Omental fat pad (tissue), 4 donors: ENCODE measurements around the gene TBC1D12. TPM values are rescaled to one million over a fixed set of nuclear protein-coding genes. Genes with fewer than 3 reads are reported as not detected.
"Not testable (repeated sequence)": the region's sequence is repeated elsewhere in the genome, so short reads cannot be mapped to it uniquely, and the experiment has no call there.

Experiments
- ATAC-seq: fragments of 150-250 bp; one replicate; pipeline ENCODE4 v1.9.1; 2016; ENCODE audit warnings: mild to moderate bottlenecking, moderate library complexity; ENCODE audit not compliant: low FRiP score
- DNase-seq: peaks from one replicate; pipeline ENCODE4 v3.0.0-alpha.2; 2019; ENCODE audit warnings: low spot score
- CTCF ChIP-seq, 3 donors: fragments of 450-650 bp; IDR thresholded peaks; one replicate each; pipeline ENCODE4 v1.5.1; 2016 to 2017; ENCODE audit warnings: antibody characterized with exemption in 3 of 3, mild to moderate bottlenecking in 3 of 3, moderate library complexity in 2 of 3
- total RNA-seq, 4 donors: library from RNA; depleted of rRNA; stranded (reverse); fragments of >200 nt; gene quantifications; one replicate each; pipeline ENCODE4 v1.1.0, GENCODE V29; 2016

TBC1D12 gene
- total RNA-seq, 4 donors from 2014 or later = 15.5 to 29.5 (median 16.3) TPM

- DNase-seq (no peak), ATAC-seq (no peak)
- no peak for TF ChIP-seq CTCF (IDR thresholded peaks at IDR 0.05)
Observed at GRCh38 chr10:94383530-94383929, 18.8 kb upstream of the TBC1D12 start.

GRCh38 chr10:94385733-94386132, 16.6 kb upstream of the TBC1D12 start:
- not testable (repeated sequence) for DNase-seq, ATAC-seq

GRCh38 chr10:94392117-94392516, 10.2 kb upstream of the TBC1D12 start:
- not testable (repeated sequence) for ATAC-seq, DNase-seq

- DNase-seq = no peak
- ATAC-seq = no peak
- no peak for TF ChIP-seq CTCF (IDR thresholded peaks at IDR 0.05)
Observed at GRCh38 chr10:94397549-94398370, 4.6 kb upstream of the TBC1D12 start.

GRCh38 chr10:94398762-94399161, 3.6 kb upstream of the TBC1D12 start:
- DNase-seq (no peak), ATAC-seq (no peak)
- TF ChIP-seq CTCF (IDR thresholded peaks at IDR 0.05) = no peak

- DNase-seq (no peak), ATAC-seq (peak; percentile 47)
- TF ChIP-seq CTCF (IDR thresholded peaks at IDR 0.05) = no peak
Observed at GRCh38 chr10:94402843-94403379, 570 bp downstream of the TBC1D12 start.

GRCh38 chr10:94403380-94404213, 1.3 kb downstream of the TBC1D12 start:
- no peak for TF ChIP-seq CTCF (IDR thresholded peaks at IDR 0.05)

More at GRCh38 chr10:94403380-94404213, 1.3 kb downstream of the TBC1D12 start:
- DNase-seq (peak; percentile 28), ATAC-seq (peak; percentile 66)
